A673 (cell line): ENCODE results near the gene MBD5.

Experiments used
- EZH2 ChIP-seq: fragments of 200-600 bp; sonication (generic); IDR thresholded peaks from 2 replicates; pipeline ENCODE4 v1.6.1; 2017; ENCODE audit warnings: borderline replicate concordance, low read depth, mild to moderate bottlenecking, mixed read lengths, antibody characterized with exemption, low read length; ENCODE audit not compliant: poor library complexity, severe bottlenecking
- TF ChIP-seq, protein P1 (sequence below): fragments of 300-800, 200-600 bp; sonication (generic); conservative IDR thresholded peaks from 2 replicates; pipeline ENCODE4 v1.5.1; 2017; ENCODE audit warnings: low read depth, mild to moderate bottlenecking, antibody characterized with exemption, low read length, moderate library complexity, mixed read lengths

DNA sequence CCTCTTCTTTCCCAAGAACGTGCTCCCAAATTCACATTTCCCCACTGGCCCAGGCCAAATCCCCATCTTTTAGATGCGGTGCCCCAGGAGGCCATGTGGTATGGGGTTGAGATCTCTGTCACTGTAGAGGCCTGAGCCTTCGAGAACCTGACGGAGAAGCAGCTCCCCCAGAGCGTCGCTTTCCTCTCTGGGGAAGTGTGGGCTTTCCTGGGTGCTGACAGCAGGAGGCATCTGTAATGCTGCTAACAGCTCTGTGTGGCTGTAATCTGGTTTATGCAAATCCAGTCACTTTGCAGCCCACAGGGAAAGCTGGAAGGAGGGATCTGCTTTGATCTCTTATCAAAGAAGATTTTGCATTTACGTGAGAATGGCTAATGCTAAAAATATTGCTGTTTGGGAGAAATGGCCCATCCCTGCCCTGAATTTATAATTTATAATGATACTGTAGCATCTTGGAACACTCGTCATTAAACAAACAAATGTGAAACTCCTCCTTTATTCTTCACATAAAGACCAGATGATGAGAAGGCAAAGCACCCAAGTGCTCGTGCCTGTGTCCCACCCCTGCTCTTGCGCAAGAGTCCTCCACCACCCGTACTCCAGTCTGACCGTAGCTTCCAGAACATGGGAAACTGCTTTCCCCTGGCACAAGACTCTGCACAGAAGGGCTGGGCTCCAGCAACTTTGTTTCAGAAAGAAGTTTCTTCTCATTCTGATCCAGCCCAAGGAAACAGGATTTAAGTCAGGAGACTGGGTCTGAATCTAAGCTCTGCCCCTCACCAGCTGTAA, 513.7 kb downstream of the MBD5 start:
- TF ChIP-seq, protein P1, sequence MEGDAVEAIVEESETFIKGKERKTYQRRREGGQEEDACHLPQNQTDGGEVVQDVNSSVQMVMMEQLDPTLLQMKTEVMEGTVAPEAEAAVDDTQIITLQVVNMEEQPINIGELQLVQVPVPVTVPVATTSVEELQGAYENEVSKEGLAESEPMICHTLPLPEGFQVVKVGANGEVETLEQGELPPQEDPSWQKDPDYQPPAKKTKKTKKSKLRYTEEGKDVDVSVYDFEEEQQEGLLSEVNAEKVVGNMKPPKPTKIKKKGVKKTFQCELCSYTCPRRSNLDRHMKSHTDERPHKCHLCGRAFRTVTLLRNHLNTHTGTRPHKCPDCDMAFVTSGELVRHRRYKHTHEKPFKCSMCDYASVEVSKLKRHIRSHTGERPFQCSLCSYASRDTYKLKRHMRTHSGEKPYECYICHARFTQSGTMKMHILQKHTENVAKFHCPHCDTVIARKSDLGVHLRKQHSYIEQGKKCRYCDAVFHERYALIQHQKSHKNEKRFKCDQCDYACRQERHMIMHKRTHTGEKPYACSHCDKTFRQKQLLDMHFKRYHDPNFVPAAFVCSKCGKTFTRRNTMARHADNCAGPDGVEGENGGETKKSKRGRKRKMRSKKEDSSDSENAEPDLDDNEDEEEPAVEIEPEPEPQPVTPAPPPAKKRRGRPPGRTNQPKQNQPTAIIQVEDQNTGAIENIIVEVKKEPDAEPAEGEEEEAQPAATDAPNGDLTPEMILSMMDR, result no peak
- TF ChIP-seq EZH2, result no peak
